ENCODE results near the gene ATG3. TPM values are rescaled to one million over a fixed set of nuclear protein-coding genes. Genes with fewer than 3 reads are reported as not detected.

ATG3 gene
- total RNA-seq, 4 donors from 2014 or later: 24.3 to 82.6 (median 52.8) TPM

DNA sequence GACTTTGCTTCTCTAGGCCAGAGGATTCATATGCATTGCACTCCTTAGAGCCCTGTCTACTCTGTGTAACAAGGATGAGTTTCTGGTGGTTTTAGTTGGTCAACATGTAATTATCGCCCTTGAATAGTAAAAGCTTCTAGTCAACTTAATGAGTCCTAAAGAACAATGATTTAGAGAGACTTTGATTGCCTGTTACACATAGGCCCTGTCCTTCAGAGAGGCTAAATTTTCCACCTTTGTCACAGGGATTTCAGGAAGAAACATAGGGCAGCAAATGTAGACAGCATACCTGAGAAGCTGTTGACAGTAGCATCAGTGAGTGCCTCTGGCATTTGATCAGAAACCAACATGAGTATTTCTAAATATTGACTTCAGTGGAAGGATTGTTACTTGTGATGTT is 69.6 kb downstream of the ATG3 start:
- in situ Hi-C loops (cut with MboI; ENCODE audit: low pct_ligation_motif_present in 1 of 4, low pct_unique_long_range_greater_than_20kb in 1 of 4, low sequenced_read_pairs in 3 of 4): no loop called here
- Histone ChIP-seq H3K27ac (no peak overlapping the region), H3K36me3 (no peaks in the 10 kb centered on the region), H3K9me3 (no peaks in the 10 kb centered on the region), H3K4me3 (no peak overlapping the region), H3K4me1 (peaks cover 0 to 18% (median 0%) of the 10 kb centered on the region in 4 donors), H3K27me3 (no peaks in the 10 kb centered on the region)
- intact Hi-C loops (cut with DNase I; ENCODE audit: low total_unique reads): no loop called here
- 71 to 91% methylated on average over 1 of the region's 1 CpG for WGBS, 2 donors (ENCODE audit: low coverage in 1 of 2)
- no peak for DNase-seq
- no peak for TF ChIP-seq EP300 (IDR thresholded peaks at IDR 0.05; ENCODE audit: low read depth)
- TF ChIP-seq, protein P1, sequence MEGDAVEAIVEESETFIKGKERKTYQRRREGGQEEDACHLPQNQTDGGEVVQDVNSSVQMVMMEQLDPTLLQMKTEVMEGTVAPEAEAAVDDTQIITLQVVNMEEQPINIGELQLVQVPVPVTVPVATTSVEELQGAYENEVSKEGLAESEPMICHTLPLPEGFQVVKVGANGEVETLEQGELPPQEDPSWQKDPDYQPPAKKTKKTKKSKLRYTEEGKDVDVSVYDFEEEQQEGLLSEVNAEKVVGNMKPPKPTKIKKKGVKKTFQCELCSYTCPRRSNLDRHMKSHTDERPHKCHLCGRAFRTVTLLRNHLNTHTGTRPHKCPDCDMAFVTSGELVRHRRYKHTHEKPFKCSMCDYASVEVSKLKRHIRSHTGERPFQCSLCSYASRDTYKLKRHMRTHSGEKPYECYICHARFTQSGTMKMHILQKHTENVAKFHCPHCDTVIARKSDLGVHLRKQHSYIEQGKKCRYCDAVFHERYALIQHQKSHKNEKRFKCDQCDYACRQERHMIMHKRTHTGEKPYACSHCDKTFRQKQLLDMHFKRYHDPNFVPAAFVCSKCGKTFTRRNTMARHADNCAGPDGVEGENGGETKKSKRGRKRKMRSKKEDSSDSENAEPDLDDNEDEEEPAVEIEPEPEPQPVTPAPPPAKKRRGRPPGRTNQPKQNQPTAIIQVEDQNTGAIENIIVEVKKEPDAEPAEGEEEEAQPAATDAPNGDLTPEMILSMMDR (IDR thresholded peaks at IDR 0.05): no peak

DNA sequence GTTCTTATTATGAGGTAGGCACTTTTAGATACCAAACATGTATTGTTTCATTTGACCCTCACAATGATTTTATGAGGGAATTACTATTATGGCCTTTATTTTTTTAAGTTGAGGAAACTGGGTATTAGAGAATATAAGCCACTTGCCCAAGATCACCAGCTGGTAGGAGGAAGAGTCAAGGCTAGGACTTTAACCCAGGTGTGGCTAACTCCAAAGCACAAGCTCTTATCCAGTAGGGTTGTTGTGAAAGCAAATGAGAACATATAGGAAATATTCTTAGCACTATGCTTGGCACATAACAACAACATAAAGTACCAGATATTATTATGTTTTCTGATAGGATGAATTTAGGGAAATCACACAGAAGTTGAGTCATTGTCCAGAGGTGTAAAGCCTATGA is 70.4 kb downstream of the ATG3 start:
- no peak overlapping the region for H3K4me3 ChIP-seq
- H3K27ac ChIP-seq: no peak overlapping the region
- no peaks in the 10 kb centered on the region for H3K27me3 ChIP-seq
- TF ChIP-seq EP300 (IDR thresholded peaks at IDR 0.05; ENCODE audit: low read depth) (no peak), POLR2AphosphoS5 (IDR thresholded peaks at IDR 0.05) (no peak)
- peaks cover 0 to 18% (median 0%) of the 10 kb centered on the region in 4 donors for H3K4me1 ChIP-seq
- intact Hi-C loops (cut with DNase I; ENCODE audit: low total_unique reads) (no loop called here), in situ Hi-C loops (cut with MboI; ENCODE audit: low pct_ligation_motif_present in 1 of 4, low pct_unique_long_range_greater_than_20kb in 1 of 4, low sequenced_read_pairs in 3 of 4) (no loop called here)
- H3K36me3 ChIP-seq: no peaks in the 10 kb centered on the region
- DNase-seq: no peak
- no peaks in the 10 kb centered on the region for H3K9me3 ChIP-seq

GRCh38 chr3:112489674-112490479 is 71.9 kb downstream of the ATG3 start:
- no peak for DNase-seq
- intact Hi-C loops (cut with DNase I; ENCODE audit: low total_unique reads): no loop called here
- Histone ChIP-seq H3K4me1 (peaks cover 0 to 18% (median 0%) of the 10 kb centered on the region in 4 donors), H3K9me3 (no peaks in the 10 kb centered on the region), H3K36me3 (no peaks in the 10 kb centered on the region), H3K27me3 (no peaks in the 10 kb centered on the region), H3K27ac (no peak overlapping the region), H3K4me3 (no peak overlapping the region)
- in situ Hi-C loops (cut with MboI; ENCODE audit: low pct_ligation_motif_present in 1 of 4, low pct_unique_long_range_greater_than_20kb in 1 of 4, low sequenced_read_pairs in 3 of 4): no loop called here
- 74 to 83% methylated on average over 4 of the region's 4 CpGs for WGBS, 2 donors (ENCODE audit: low coverage in 1 of 2)
- TF ChIP-seq, protein P1 (IDR thresholded peaks at IDR 0.05): no peak
- TF ChIP-seq POLR2A (IDR thresholded peaks at IDR 0.05): no peak
- no peak for TF ChIP-seq EP300 (IDR thresholded peaks at IDR 0.05; ENCODE audit: low read depth)
- TF ChIP-seq POLR2AphosphoS5 (IDR thresholded peaks at IDR 0.05): no peak

- H3K36me3 ChIP-seq: no peaks in the 10 kb centered on the region
- TF ChIP-seq, protein P1 (IDR thresholded peaks at IDR 0.05): no peak
- no peak for TF ChIP-seq EP300 (IDR thresholded peaks at IDR 0.05; ENCODE audit: low read depth)
- no peak for TF ChIP-seq POLR2A (IDR thresholded peaks at IDR 0.05)
- no peak for TF ChIP-seq POLR2AphosphoS5 (IDR thresholded peaks at IDR 0.05)
- H3K4me1 ChIP-seq: peaks cover 0 to 10% (median 0%) of the 10 kb centered on the region in 4 donors
- no peaks in the 10 kb centered on the region for H3K27me3 ChIP-seq
- H3K27ac ChIP-seq: no peak overlapping the region
- no peak for DNase-seq
- intact Hi-C loops (cut with DNase I; ENCODE audit: low total_unique reads): no loop called here
- in situ Hi-C loops (cut with MboI; ENCODE audit: low pct_ligation_motif_present in 1 of 4, low pct_unique_long_range_greater_than_20kb in 1 of 4, low sequenced_read_pairs in 3 of 4): no loop called here
- 80 to 82% methylated on average over 7 of the region's 7 CpGs for WGBS, 2 donors (ENCODE audit: low coverage in 1 of 2)
- no peak overlapping the region for H3K4me3 ChIP-seq
- no peaks in the 10 kb centered on the region for H3K9me3 ChIP-seq
These were observed 74.8 kb downstream of the ATG3 start for GRCh38 chr3:112486811-112487505.

All from transverse colon (tissue), 4 donors.